GM12892 (cell line): Measurements from ENCODE around the gene IQCK.

Experiments used
- POLR2A ChIP-seq: IDR thresholded peaks from 2 replicates; pipeline ENCODE4 v1.6.1; 2011; ENCODE audit warnings: low read depth, low read length, control low read depth
- POLR2AphosphoS5 ChIP-seq: IDR thresholded peaks from 2 replicates; pipeline ENCODE4 v1.6.1; 2011; ENCODE audit warnings: low read depth, low read length, control low read depth

DNA sequence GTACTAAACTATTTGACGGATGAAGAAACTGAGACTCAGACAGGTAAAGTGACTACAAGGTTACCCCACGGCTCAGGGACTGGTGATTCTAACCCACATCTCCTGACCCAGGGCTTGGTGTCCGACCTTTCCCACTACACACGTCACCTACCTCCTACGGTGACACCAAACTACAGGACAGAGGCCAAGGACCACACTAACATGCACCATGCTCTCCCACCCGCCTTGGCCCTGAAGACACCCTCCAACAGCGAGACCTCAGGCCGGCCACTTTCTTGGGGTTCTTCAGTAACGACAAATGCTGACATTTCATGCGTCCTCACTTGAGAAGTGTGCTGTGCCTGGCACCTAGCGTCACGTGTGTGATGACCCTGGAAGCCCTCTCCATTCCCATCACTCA lies 6.4 kb upstream of the IQCK start:
- TF ChIP-seq POLR2A (no peak), POLR2AphosphoS5 (no peak)
